ENCODE results near the gene SAXO1. TPM values are rescaled to one million over a fixed set of nuclear protein-coding genes. Genes with fewer than 3 reads are reported as not detected.
A peak's percentile ranks its signal among the peaks of the same experiment; 100 is the strongest.

SAXO1 gene
- total RNA-seq, 1 donor from 2014 or later = not detected

DNA sequence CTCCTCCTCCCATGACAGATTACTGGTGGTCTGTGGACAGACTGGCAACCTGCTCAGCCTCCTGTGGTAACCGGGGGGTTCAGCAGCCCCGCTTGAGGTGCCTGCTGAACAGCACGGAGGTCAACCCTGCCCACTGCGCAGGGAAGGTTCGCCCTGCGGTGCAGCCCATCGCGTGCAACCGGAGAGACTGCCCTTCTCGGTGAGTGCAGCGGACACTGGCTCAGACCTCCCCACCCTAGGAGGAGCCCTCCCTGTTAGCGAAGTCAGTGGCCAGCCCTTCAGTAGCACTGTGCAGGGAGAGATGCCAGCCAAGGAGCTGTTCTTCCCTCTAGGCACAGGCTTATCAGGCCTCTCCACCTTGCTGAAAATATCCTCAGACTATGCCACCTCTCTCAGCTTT lies 143.5 kb downstream of the SAXO1 start:
- no peaks in the 10 kb centered on the region for H3K27me3 ChIP-seq (ENCODE audit: control insufficient read depth in 3 of 3, insufficient read depth in 3 of 3, low read length in 3 of 3)

DNA sequence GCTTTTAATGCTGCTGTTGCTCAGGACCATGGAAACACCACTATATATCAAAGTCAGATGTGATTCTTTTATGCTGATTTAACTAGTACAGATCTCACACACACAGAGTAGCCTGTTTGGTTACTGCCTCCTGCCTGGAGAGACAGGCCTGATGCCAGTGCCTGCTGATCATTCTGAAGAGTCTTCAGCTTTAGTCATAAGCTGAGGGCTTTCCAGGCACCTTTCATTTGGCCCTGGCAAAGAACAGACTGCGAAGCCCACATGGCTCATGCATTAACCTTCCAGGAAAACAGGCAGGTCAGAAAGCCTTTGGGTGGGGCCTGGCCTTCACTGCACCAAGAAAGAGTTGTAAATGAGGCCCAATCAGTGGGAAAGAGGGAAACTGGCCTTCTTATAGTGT lies 144.7 kb downstream of the SAXO1 start:
- Histone ChIP-seq H3K27ac (ENCODE audit: low read depth, low read length) (no peak overlapping the region), H3K9ac (ENCODE audit: low read depth in 1 of 3, low read length in 3 of 3) (no peak overlapping the region), H3K4me3 (ENCODE audit: low read length in 3 of 3) (no peak overlapping the region), H3K27me3 (ENCODE audit: control insufficient read depth in 3 of 3, insufficient read depth in 3 of 3, low read length in 3 of 3) (no peaks in the 10 kb centered on the region), H3K4me1 (ENCODE audit: control insufficient read depth in 3 of 3, insufficient read depth in 3 of 3, low read length in 3 of 3) (no peaks in the 10 kb centered on the region), H3K9me3 (ENCODE audit: control insufficient read depth in 3 of 3, low read length in 3 of 3) (no peaks in the 10 kb centered on the region), H3K36me3 (ENCODE audit: control insufficient read depth in 3 of 3, insufficient read depth in 3 of 3, low read length in 3 of 3) (no peaks in the 10 kb centered on the region)

More for the DNA sequence above, 143.5 kb downstream of the SAXO1 start:
- no peak overlapping the region for H3K4me3 ChIP-seq (ENCODE audit: low read length in 3 of 3)
- H3K4me1 ChIP-seq (ENCODE audit: control insufficient read depth in 3 of 3, insufficient read depth in 3 of 3, low read length in 3 of 3) = no peaks in the 10 kb centered on the region
- H3K27ac ChIP-seq (ENCODE audit: low read depth, low read length) = no peak overlapping the region
- no peaks in the 10 kb centered on the region for H3K36me3 ChIP-seq (ENCODE audit: control insufficient read depth in 3 of 3, insufficient read depth in 3 of 3, low read length in 3 of 3)
- no peaks in the 10 kb centered on the region for H3K9me3 ChIP-seq (ENCODE audit: control insufficient read depth in 3 of 3, low read length in 3 of 3)
- H3K9ac ChIP-seq (ENCODE audit: low read depth in 1 of 3, low read length in 3 of 3) = no peak overlapping the region

DNA sequence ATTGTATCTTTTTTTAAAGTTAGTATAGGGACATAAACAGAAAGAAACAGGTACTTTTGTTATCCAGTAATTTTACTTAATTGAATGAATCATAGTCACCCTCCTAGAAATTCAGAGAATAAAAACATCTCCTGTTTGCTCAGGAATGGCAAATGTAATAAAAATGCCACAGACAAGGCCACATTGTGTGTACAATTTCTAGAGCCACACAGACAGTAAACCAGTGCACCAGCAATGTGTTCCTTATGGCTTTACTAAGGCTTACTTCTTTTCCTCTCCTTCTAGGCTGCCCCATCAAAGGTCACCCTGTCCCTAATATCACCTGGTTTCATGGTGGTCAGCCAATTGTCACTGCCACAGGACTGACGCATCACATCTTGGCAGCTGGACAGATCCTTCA lies 145.5 kb downstream of the SAXO1 start:
- H3K4me3 ChIP-seq (ENCODE audit: low read length in 3 of 3) = no peak overlapping the region
- H3K27ac ChIP-seq (ENCODE audit: low read depth, low read length) = no peak overlapping the region
- H3K27me3 ChIP-seq (ENCODE audit: control insufficient read depth in 3 of 3, insufficient read depth in 3 of 3, low read length in 3 of 3) = no peaks in the 10 kb centered on the region
- H3K4me1 ChIP-seq (ENCODE audit: control insufficient read depth in 3 of 3, insufficient read depth in 3 of 3, low read length in 3 of 3) = no peaks in the 10 kb centered on the region
- H3K36me3 ChIP-seq (ENCODE audit: control insufficient read depth in 3 of 3, insufficient read depth in 3 of 3, low read length in 3 of 3) = no peaks in the 10 kb centered on the region
- no peak overlapping the region for H3K9ac ChIP-seq (ENCODE audit: low read depth in 1 of 3, low read length in 3 of 3)
- H3K9me3 ChIP-seq (ENCODE audit: control insufficient read depth in 3 of 3, low read length in 3 of 3) = no peaks in the 10 kb centered on the region

DNA sequence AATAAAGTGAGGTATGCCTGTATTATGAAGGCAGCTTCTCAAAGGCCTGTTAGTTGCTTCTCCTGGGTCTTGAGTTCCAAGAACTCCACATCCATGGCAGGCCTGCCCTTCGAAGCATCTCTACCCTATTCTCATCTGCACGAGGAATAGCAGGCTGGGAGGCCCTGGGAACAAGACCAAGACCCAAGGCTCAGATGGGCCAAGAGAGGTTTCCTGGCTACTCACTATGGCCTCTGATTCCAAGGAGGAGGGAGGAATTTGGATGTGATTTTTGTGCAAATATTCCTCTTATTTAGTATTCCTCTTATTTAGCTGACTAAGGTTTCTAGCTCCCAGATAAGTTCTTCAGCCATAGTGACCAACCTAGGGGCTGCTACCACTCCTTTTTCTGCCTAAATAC lies 151.3 kb downstream of the SAXO1 start:
- peaks cover 0 to 7% (median 0%) of the 10 kb centered on the region in 3 donors for H3K27me3 ChIP-seq (ENCODE audit: control insufficient read depth in 3 of 3, insufficient read depth in 3 of 3, low read length in 3 of 3)
- no peak overlapping the region for H3K4me3 ChIP-seq (ENCODE audit: low read length in 3 of 3)
- no peak overlapping the region for H3K27ac ChIP-seq (ENCODE audit: low read depth, low read length)
- no peak overlapping the region for H3K9ac ChIP-seq (ENCODE audit: low read depth in 1 of 3, low read length in 3 of 3)
- H3K36me3 ChIP-seq (ENCODE audit: control insufficient read depth in 3 of 3, insufficient read depth in 3 of 3, low read length in 3 of 3) = no peaks in the 10 kb centered on the region
- H3K4me1 ChIP-seq (ENCODE audit: control insufficient read depth in 3 of 3, insufficient read depth in 3 of 3, low read length in 3 of 3) = no peaks in the 10 kb centered on the region
- no peaks in the 10 kb centered on the region for H3K9me3 ChIP-seq (ENCODE audit: control insufficient read depth in 3 of 3, low read length in 3 of 3)

DNA sequence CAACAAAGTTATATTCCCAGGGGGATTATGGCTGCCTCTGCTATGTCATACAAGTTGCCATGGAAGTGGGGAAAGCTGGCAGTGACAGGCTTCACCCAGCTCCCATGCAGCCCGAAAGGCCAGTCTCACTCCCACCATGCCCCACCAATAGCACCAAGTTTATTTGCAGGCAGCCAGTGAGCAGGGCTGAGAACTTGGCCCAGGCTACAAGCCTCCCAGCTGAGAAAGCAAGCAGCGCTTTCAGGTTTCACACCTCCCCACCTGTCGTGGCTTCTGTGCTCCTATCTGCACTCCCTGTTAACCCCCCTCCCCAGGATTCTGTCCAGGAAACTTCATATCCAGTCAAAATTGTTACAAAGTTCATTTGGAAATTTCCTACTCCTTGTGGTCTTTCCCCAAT lies 155.0 kb downstream of the SAXO1 start:
- H3K9me3 ChIP-seq (ENCODE audit: control insufficient read depth in 3 of 3, low read length in 3 of 3) = no peaks in the 10 kb centered on the region
- no peak overlapping the region for H3K9ac ChIP-seq (ENCODE audit: low read depth in 1 of 3, low read length in 3 of 3)
- no peak overlapping the region for H3K27ac ChIP-seq (ENCODE audit: low read depth, low read length)
- peaks cover 0 to 7% (median 0%) of the 10 kb centered on the region in 3 donors for H3K27me3 ChIP-seq (ENCODE audit: control insufficient read depth in 3 of 3, insufficient read depth in 3 of 3, low read length in 3 of 3)
- no peaks in the 10 kb centered on the region for H3K4me1 ChIP-seq (ENCODE audit: control insufficient read depth in 3 of 3, insufficient read depth in 3 of 3, low read length in 3 of 3)
- no peak overlapping the region for H3K4me3 ChIP-seq (ENCODE audit: low read length in 3 of 3)
- H3K36me3 ChIP-seq (ENCODE audit: control insufficient read depth in 3 of 3, insufficient read depth in 3 of 3, low read length in 3 of 3) = no peaks in the 10 kb centered on the region

Small RNA genes within 50 kb of the gene (small RNA-seq; reads per million reads assigned to genes)
- not detected for gene RNU6-264P
- 3.6 reads per million, percentile 89 among the genes with 10 or more reads in this experiment for gene SCARNA8

Other genes starting within 250 kb of the SAXO1 start
- gene RRAGA, start 16.2 kb upstream of the SAXO1 start, total RNA-seq = 56.4 TPM
- gene HAUS6, start 69.7 kb upstream of the SAXO1 start, total RNA-seq = 10.4 TPM
- gene PLIN2, start 94.3 kb upstream of the SAXO1 start, total RNA-seq = 72.5 TPM
- gene DENND4C, start 197.5 kb upstream of the SAXO1 start, total RNA-seq = 74.6 TPM

All from skeletal muscle tissue (tissue), 5 donors.